Germinal center (tissue), 1 donor: ENCODE data around the gene C17orf67.
A peak's percentile ranks its signal among the peaks of the same experiment; 100 is the strongest.

Source experiments
- DNase-seq: peaks from one replicate; pipeline ENCODE4 v3.0.0; 2012; ENCODE audit warnings: mixed read lengths, low spot score

The C17orf67 gene

GRCh38 chr17:56808503-56808902, 25.2 kb downstream of the C17orf67 start:
- no peak for DNase-seq

- DNase-seq: no peak
Observed at GRCh38 chr17:56807723-56808122, 26.0 kb downstream of the C17orf67 start.

DNA sequence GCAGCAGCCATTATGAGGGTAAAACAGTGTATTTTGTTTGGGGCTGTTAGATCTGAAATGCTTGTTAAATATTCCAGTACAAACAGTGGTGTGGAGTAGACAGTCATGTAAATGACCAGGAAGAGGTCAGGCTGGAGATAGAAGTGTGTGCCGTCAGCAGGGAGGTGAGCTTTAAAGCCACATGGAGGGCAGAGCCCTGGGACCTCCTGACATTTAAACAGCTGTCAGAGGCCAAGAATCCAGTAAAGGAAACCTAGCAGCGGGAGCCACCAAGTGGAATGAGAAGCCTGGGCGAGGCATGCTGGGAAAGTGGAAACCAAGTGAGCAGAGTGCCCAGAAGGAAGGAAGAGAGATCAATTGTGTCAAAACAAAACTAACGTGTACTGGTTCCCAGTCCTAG, 26.8 kb downstream of the C17orf67 start:
- DNase-seq: no peak

DNA sequence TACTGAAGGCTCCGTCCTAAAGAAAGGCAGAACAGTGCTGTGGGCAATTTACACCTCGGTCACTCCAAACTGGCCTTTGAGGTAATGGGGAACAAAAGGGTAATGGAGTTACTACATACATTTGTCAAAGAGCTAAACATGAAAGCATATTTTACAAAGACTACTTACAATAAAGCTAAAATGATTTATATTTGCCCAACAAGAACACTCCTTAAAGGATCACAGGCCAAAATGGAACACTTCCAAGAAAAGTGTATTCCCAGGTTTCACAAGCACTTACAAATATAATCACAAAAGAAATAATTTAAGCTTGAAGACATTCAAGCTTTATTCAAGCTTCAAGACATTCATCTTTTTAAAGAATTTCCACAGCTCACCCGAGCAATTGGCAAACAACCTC, 29.3 kb downstream of the C17orf67 start:
- no peak for DNase-seq

DNA sequence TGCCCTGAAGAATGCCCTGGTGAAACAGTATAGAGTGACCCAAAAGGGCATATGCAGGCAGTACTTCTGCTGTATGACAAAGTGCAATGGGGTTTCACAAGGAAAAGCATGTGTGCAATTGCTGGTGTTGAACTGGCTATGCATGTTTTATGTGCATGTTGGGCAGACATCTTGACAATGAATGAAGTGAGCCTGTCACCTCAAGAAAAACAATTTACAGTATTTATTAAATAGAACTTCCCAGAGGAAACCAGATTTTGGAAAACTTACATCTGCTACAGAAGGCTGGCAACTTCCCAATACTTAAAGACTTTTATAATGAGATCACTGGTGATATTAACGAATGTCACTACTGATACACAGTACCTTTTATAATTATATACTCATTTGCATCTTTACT, 30.6 kb downstream of the C17orf67 start:
- no peak for DNase-seq

DNA sequence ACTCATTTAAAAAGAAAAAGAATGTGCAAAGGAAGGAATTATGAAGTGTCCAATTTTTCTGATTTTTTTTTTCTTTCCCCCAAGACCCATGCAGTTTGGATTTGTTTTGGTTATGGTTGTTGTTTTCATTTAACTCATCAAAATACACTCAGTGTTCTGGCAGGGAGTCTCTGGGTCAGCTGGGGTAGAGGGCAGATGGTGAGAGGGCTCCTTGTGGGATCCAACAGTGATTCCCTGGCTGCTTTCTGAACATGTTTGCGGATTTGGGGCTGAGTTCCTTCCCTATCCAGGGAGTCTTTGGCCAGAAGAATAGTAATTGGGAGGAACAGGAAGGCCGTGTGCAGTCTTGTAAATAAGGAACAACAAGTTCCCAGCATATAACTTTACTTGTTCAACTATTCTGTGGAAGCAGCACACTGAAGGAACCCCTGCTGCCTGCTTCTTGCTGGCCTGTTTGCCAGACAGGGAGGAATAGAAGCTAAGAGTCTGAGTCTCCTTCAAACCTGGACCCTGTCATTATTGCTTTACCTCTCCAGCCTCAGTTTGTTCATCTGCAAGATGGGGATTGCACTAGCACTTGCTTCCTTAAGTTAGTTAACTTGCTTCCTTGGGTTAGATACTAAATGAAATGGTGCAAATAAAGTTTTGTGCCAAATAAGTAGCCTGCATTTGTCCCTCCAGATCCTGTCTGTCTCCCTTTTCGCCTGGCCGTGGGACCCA, 32.1 kb downstream of the C17orf67 start:
- DNase-seq: no peak

DNA sequence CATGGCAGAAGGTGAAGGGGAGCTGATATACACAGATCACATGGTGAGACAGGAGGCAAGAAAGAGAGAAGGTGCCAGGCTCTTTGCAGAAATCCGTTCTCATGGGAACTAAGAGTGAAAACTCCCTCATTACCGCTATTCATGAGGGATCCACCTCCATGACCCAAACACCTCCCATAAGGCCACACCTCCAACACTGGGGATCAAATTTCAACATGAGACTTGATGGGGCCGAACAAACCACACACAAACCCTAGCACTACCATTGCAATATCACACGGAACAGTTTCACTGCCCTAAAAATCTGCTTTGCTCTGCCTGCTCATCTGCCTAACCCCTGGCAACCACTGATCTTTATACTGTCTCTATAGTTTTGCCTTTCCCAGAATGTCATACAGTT, 34.8 kb downstream of the C17orf67 start:
- DNase-seq: no peak

DNA sequence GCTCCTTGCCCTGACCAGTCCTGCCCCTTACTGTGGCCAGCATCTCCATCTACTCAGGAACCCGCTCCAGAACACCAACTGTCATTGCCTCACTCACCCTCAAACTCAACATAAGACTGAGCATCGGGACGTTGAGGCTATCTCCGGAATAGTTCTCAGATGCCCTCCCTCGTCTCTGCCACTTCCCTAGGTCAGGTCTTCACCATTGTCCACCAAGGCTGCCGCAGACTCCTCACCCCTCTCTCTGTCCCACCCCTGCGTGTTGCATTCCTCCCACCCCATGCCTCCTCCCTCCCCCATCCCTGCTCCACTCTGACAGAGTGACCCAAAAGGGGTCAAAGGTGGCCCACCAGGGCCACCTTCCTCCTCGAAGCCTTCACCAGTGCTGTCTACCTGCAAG, 37.2 kb downstream of the C17orf67 start:
- no peak for DNase-seq

DNA sequence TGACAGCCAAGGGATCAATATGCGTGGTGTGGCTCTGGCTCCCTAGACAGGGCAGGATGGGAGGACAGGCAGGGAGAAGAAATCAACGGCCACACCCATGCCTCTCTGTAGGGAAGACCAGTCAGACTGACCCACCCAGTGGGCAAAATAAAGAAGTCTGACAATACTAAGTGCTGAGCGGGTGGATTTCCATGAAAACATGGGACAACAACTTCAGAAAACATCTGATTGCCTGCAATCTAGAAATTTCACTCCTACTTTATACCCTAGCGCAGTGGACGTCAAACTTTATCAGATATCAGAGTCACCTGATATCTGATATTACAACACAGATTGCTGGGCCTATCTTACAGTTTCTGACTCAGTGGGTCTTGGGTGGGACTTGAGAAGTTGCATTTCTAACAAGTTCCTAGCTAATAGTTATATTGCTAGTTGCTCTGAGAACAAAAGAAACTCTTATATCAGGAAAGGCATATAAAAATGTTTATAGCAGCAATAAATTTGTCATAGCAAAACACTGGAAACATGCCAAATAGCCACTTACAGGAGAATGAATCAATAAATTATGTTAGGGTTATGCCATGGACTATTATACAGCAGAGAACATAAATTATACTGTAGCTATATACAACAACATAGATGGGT, 38.4 kb downstream of the C17orf67 start:
- no peak for DNase-seq

DNA sequence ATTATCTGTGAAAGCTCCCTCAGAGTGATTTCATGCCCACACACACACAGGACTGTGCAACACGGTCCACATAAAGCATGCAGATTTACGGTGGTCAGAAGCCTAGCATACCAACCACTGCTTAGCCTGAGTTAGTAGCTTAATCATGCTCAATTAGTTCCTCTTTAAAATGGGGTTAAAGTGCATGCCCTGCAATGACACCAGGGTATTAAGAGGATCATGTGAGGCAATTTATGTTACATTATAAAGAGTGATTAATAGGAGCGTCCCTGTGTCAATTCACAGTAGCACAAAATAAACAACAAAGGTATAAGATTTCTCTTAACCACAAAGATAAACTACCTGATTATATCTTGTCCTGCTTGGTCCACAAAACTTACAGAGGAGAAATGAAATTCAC, 39.8 kb downstream of the C17orf67 start:
- no peak for DNase-seq

- no peak for DNase-seq
Observed at GRCh38 chr17:56793531-56793930, 40.2 kb downstream of the C17orf67 start.

GRCh38 chr17:56792267-56792666, 41.5 kb downstream of the C17orf67 start:
- DNase-seq: no peak

DNA sequence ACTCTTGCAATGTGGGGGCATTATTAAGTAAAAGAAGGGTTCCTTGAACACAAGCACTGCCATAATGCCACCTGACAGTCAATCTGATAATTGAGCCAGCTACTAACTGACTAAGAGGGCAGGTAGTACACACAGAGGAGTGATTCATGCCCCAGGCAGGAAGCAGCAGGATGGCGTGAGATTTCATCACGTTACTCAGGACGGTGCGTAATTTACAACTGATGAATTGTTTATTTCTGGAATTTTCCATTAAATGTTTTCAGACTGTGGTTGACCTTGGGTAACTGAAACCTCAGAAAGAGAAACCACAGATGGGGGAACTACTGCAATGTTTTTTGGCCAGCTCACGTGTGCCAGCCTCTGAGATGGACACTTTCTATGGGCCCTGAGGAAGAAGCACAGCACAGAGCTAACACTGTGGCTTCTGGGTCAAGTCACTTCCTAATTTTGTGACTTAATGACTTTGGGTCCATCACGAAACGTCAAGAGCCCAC, 46.7 kb downstream of the C17orf67 start:
- DNase-seq: no peak

DNA sequence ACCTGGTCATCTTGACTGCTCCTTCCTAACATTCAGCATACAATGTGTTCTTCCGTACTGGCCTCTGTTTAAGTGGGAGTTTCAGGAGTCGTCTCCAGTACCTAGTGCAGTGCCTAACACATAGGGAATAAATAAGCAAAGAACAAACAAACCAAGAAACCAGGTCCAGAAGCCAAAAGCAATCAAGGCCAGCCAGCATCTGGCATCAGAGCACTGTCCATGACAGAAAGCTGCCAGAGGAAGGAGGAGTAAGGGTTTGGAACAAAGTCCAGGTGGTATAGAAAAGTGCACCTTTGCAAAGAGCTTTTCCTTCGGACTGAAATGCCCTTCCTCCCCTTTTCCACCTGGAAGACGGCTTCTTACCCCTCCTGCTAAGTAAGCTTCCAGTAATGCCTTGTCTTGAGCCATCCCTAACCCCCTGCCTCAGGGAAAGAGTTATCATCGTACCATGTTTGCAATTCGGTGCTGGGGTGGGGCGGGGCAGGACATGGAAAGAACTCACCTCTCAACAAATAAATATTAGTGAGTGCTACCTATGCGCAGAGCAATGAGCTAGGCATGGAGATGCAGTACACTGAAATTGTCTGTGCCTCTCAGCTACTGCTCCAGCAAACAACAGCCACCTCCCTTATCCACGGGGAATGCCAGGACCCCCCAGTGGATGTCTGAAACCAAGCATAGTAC, 47.6 kb downstream of the C17orf67 start:
- no peak for DNase-seq

DNA sequence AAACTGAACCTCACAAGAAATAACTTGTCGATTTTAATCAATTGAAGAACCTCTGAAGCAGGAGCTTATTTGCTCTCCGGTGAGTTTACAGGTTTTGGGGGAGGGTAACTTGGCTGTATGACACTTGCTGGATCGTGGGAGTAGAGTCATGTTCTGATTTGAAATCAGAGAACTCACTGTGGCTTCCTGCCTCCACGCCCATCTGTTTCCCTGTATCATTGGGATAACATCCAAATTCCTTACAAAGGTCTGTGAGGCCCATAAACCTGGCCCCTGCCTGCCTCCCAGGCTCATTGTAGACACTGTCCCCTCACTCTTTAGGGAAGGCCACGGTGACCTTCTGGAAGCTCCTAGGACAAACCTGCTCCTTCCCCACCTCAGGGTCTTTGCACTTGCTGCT, 48.3 kb downstream of the C17orf67 start:
- DNase-seq: no peak

DNA sequence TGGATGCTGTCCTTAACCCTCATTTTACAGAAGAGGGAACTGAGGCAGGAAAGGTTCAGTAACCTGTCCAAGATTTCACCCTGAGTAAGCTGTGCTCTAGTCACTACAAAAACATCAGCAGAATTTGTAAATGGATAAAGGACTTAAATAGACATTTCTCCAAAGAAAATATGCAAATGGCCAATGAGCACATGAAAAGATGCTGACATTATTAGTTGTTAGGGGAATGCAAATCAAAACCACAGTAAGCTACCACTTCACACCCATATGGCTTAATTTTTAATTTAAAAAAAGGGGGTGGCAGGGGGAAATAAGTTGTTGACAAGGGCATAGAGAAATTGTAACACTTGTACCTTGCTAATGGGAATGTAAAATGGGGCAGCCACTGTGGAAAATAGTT, 51.4 kb downstream of the C17orf67 start:
- no peak for DNase-seq

- no peak for DNase-seq
Observed at GRCh38 chr17:56781906-56782305, 51.8 kb downstream of the C17orf67 start.

- peak; percentile 84 for DNase-seq
Observed at GRCh38 chr17:56779898-56780777, 53.6 kb downstream of the C17orf67 start.

- no peak for DNase-seq
Observed at GRCh38 chr17:56779322-56779721, 54.4 kb downstream of the C17orf67 start.

GRCh38 chr17:56778898-56779297, 54.8 kb downstream of the C17orf67 start:
- no peak for DNase-seq

GRCh38 chr17:56777859-56778258, 55.9 kb downstream of the C17orf67 start:
- DNase-seq: no peak

- no peak for DNase-seq
Observed at GRCh38 chr17:56774650-56775049, 59.1 kb downstream of the C17orf67 start.
